ENCODE data around the gene UBR2. TPM values are rescaled to one million over a fixed set of nuclear protein-coding genes. Genes with fewer than 3 reads are reported as not detected.

The UBR2 gene
- total RNA-seq, 2 experiments from 2014 or later = 27.4 to 27.7 TPM

GRCh38 chr6:42551217-42551616 lies 12.6 kb upstream of the UBR2 start:
- Histone ChIP-seq H3K9me3 (ENCODE audit: control insufficient read depth in 1 of 2, insufficient read depth in 1 of 2, low read length in 2 of 2) (no peaks in the 10 kb centered on the region), H3K4me1 (ENCODE audit: insufficient read depth, low read length) (peaks cover 21% of the 10 kb centered on the region), H3K4me3 (ENCODE audit: low read length) (no peak overlapping the region), H3K27me3 (ENCODE audit: control insufficient read depth in 1 of 2, insufficient read depth in 2 of 2, low read length in 2 of 2) (no peaks in the 10 kb centered on the region), H3K27ac (ENCODE audit: low read depth in 1 of 2, low read length in 2 of 2) (no peak overlapping the region), H3K36me3 (ENCODE audit: insufficient read depth, low read length) (no peaks in the 10 kb centered on the region)
- intact Hi-C loops (cut with DNase I, micrococcal nuclease) = no loop called here
- POLR2A ChIA-PET = interaction anchor here (0.8 to 1.0 kb wide), 2 partner anchors 12 to 293 kb away, joined by 3 read pairs; partner anchors contain the start of gene UBR2
- DNase-seq = no peak
- peaks cover 21% of the 10 kb centered on the region for H3K27me3 Mint-ChIP-seq
- H3K4me1 Mint-ChIP-seq (ENCODE audit: low read depth) = peaks cover 15% of the 10 kb centered on the region
- CTCF ChIA-PET = no interaction called here
- no peak overlapping the region for H3K4me3 Mint-ChIP-seq
- no peak overlapping the region for H3K27ac Mint-ChIP-seq
- H3K36me3 Mint-ChIP-seq (ENCODE audit: low read depth) = no peaks in the 10 kb centered on the region
- TF ChIP-seq, protein P1, sequence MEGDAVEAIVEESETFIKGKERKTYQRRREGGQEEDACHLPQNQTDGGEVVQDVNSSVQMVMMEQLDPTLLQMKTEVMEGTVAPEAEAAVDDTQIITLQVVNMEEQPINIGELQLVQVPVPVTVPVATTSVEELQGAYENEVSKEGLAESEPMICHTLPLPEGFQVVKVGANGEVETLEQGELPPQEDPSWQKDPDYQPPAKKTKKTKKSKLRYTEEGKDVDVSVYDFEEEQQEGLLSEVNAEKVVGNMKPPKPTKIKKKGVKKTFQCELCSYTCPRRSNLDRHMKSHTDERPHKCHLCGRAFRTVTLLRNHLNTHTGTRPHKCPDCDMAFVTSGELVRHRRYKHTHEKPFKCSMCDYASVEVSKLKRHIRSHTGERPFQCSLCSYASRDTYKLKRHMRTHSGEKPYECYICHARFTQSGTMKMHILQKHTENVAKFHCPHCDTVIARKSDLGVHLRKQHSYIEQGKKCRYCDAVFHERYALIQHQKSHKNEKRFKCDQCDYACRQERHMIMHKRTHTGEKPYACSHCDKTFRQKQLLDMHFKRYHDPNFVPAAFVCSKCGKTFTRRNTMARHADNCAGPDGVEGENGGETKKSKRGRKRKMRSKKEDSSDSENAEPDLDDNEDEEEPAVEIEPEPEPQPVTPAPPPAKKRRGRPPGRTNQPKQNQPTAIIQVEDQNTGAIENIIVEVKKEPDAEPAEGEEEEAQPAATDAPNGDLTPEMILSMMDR (IDR thresholded peaks at IDR 0.05) = no peak
- no peak for ATAC-seq (ENCODE audit: poor library complexity)
- no peaks in the 10 kb centered on the region for H3K9me3 Mint-ChIP-seq

GRCh38 chr6:42552380-42552779 lies 11.4 kb upstream of the UBR2 start:
- Histone ChIP-seq H3K4me1 (ENCODE audit: insufficient read depth, low read length) (peaks cover 16% of the 10 kb centered on the region), H3K9me3 (ENCODE audit: control insufficient read depth in 1 of 2, insufficient read depth in 1 of 2, low read length in 2 of 2) (no peaks in the 10 kb centered on the region), H3K4me3 (ENCODE audit: low read length) (no peak overlapping the region), H3K36me3 (ENCODE audit: insufficient read depth, low read length) (no peaks in the 10 kb centered on the region), H3K27ac (ENCODE audit: low read depth in 1 of 2, low read length in 2 of 2) (no peak overlapping the region), H3K27me3 (ENCODE audit: control insufficient read depth in 1 of 2, insufficient read depth in 2 of 2, low read length in 2 of 2) (no peaks in the 10 kb centered on the region)
- DNase-seq (no peak), ATAC-seq (ENCODE audit: poor library complexity) (no peak)
- no peaks in the 10 kb centered on the region for H3K36me3 Mint-ChIP-seq (ENCODE audit: low read depth)
- peaks cover 11% of the 10 kb centered on the region for H3K4me1 Mint-ChIP-seq (ENCODE audit: low read depth)
- intact Hi-C loops (cut with DNase I, micrococcal nuclease) = no loop called here
- H3K27ac Mint-ChIP-seq = no peak overlapping the region
- ChIA-PET POLR2A (interaction anchor here (0.9 to 1.3 kb wide), 2 partner anchors 11 to 99 kb away, joined by 3 read pairs; partner anchors contain the start of gene UBR2), CTCF (no interaction called here)
- peaks cover 21% of the 10 kb centered on the region for H3K27me3 Mint-ChIP-seq
- H3K9me3 Mint-ChIP-seq = no peaks in the 10 kb centered on the region
- H3K4me3 Mint-ChIP-seq = no peak overlapping the region
- TF ChIP-seq, protein P1 (IDR thresholded peaks at IDR 0.05) = no peak

- no peaks in the 10 kb centered on the region for H3K9me3 Mint-ChIP-seq
- H3K4me3 Mint-ChIP-seq = no peak overlapping the region
- ATAC-seq (ENCODE audit: poor library complexity) = peak; percentile 68
- Histone ChIP-seq H3K27me3 (ENCODE audit: control insufficient read depth in 1 of 2, insufficient read depth in 2 of 2, low read length in 2 of 2) (no peaks in the 10 kb centered on the region), H3K9me3 (ENCODE audit: control insufficient read depth in 1 of 2, insufficient read depth in 1 of 2, low read length in 2 of 2) (no peaks in the 10 kb centered on the region), H3K4me1 (ENCODE audit: insufficient read depth, low read length) (peaks cover 9% of the 10 kb centered on the region), H3K36me3 (ENCODE audit: insufficient read depth, low read length) (no peaks in the 10 kb centered on the region), H3K27ac (ENCODE audit: low read depth in 1 of 2, low read length in 2 of 2) (no peak overlapping the region), H3K4me3 (ENCODE audit: low read length) (no peak overlapping the region)
- H3K27me3 Mint-ChIP-seq = peaks cover 9% of the 10 kb centered on the region
- TF ChIP-seq, protein P1 (IDR thresholded peaks at IDR 0.05) = no peak
- CTCF ChIA-PET = interaction anchor here (1.0 kb wide), 1 partner anchor 8 kb away, joined by 5 read pairs; no protein-coding TSS in a partner anchor
- H3K36me3 Mint-ChIP-seq (ENCODE audit: low read depth) = no peaks in the 10 kb centered on the region
- peak in 3 of 14 experiments; percentile 51 to 71 (median 70) for DNase-seq
- H3K27ac Mint-ChIP-seq = no peak overlapping the region
- POLR2A ChIA-PET = interaction anchor here (1.3 kb wide), 1 partner anchor 8 kb away, joined by 3 read pairs; the partner anchor contains the start of gene UBR2
- peaks cover 3% of the 10 kb centered on the region for H3K4me1 Mint-ChIP-seq (ENCODE audit: low read depth)
- intact Hi-C loops (cut with DNase I, micrococcal nuclease) = no loop called here
Observed at GRCh38 chr6:42555477-42556457, 8.1 kb upstream of the UBR2 start.

Data from CD4-positive, alpha-beta T cell (primary cell).